IMR-90 (cell line): ENCODE measurements around the gene COL18A1. TPM values are rescaled to one million over a fixed set of nuclear protein-coding genes. Genes with fewer than 3 reads are reported as not detected.

Experiments
- ATAC-seq: fragments of 200-7000 bp; cut with Tn5 transposase; 2 replicates; pipeline ENCODE4 v1.9.1; 2020; ENCODE audit warnings: low read depth, mild to moderate bottlenecking, moderate library complexity
- BruUV-seq: library from RNA; stranded (reverse); fragments of 400-500 nt; replicated peaks from 2 replicates; lab custom pipeline; 2021; lab: Mats Ljungman, UMichigan
- CTCF ChIA-PET: fragments of 300-600 bp; formaldehyde crosslinking; extraction: SDS; loops from one replicate; lab custom pipeline; 2021; ENCODE audit warnings: antibody characterized with exemption; lab: Yijun Ruan, JAX
- POLR2A ChIA-PET: fragments of 300-600 bp; sonication (Branson Sonifier 250); formaldehyde crosslinking; loops from one replicate; lab custom pipeline; 2022; ENCODE audit warnings: antibody characterized with exemption; ENCODE audit not compliant: unreplicated experiment; lab: Charles Lee
- DNase-seq: peaks from one replicate; pipeline ENCODE4 v3.0.0; 2013
- H2AFZ ChIP-seq: replicated peaks from 2 replicates; pipeline ENCODE3; 2013; ENCODE audit warnings: low read length, mild to moderate bottlenecking; ENCODE audit not compliant: poor library complexity
- H2AK5ac ChIP-seq: 2 replicates; pipeline ENCODE4 v1.6.1; 2013; ENCODE audit warnings: low read depth, low read length, inconsistent platforms
- H2AK9ac ChIP-seq: replicated peaks from 2 replicates; pipeline ENCODE3; 2013; ENCODE audit warnings: mild to moderate bottlenecking, low read depth, low read length, moderate library complexity; ENCODE audit not compliant: poor library complexity
- H2BK120ac ChIP-seq: 2 replicates; pipeline ENCODE4 v1.6.1; 2013; ENCODE audit warnings: low read depth, low read length, inconsistent platforms
- H2BK15ac ChIP-seq: 3 replicates; pipeline ENCODE4 v1.6.1; 2013; ENCODE audit warnings: low read depth, low read length, inconsistent platforms
- H2BK20ac ChIP-seq: 2 replicates; pipeline ENCODE4 v1.6.1; 2013; ENCODE audit warnings: low read depth, mild to moderate bottlenecking, inconsistent platforms, low read length, moderate library complexity
- H2BK5ac ChIP-seq: 2 replicates; pipeline ENCODE4 v1.6.1; 2013; ENCODE audit warnings: mild to moderate bottlenecking, low read depth, low read length, inconsistent platforms; ENCODE audit not compliant: poor library complexity, severe bottlenecking
- H3K14ac ChIP-seq: replicated peaks from 2 replicates; pipeline ENCODE4 v1.6.1; 2013; ENCODE audit warnings: low read depth, low read length, inconsistent platforms
- H3K18ac ChIP-seq: 2 replicates; pipeline ENCODE4 v1.6.1; 2013; ENCODE audit warnings: low read depth, low read length, control low read depth
- H3K23ac ChIP-seq: 2 replicates; pipeline ENCODE4 v1.6.1; 2013; ENCODE audit warnings: low read depth, low read length, inconsistent platforms
- H3K27ac ChIP-seq: 2 replicates; pipeline ENCODE4 v1.5.1; 2013; ENCODE audit warnings: mild to moderate bottlenecking, control low read depth, low read length; ENCODE audit not compliant: insufficient read depth
- H3K27me3 ChIP-seq: 2 replicates; pipeline ENCODE4 v1.6.1; 2013; ENCODE audit warnings: low read length; ENCODE audit not compliant: control insufficient read depth, insufficient read depth
- H3K36me3 ChIP-seq: 2 replicates; pipeline ENCODE4 v1.6.1; 2013; ENCODE audit warnings: low read length, mixed read lengths; ENCODE audit not compliant: control insufficient read depth, insufficient read depth
- H3K4ac ChIP-seq: 2 replicates; pipeline ENCODE4 v1.6.1; 2013; ENCODE audit warnings: low read depth, low read length, inconsistent platforms
- H3K4me1 ChIP-seq: 2 replicates; pipeline ENCODE4 v1.6.1; 2013; ENCODE audit warnings: low read length, mixed read lengths; ENCODE audit not compliant: control insufficient read depth, insufficient read depth
- H3K4me2 ChIP-seq: 2 replicates; pipeline ENCODE4 v1.6.1; 2013; ENCODE audit warnings: low read depth, mild to moderate bottlenecking, control low read depth, low read length, moderate library complexity
- H3K4me3 ChIP-seq: 2 replicates; pipeline ENCODE4 v1.5.1; 2013; ENCODE audit warnings: low read depth, mild to moderate bottlenecking, control low read depth, low read length, moderate library complexity; ENCODE audit not compliant: insufficient read depth
- H3K56ac ChIP-seq: 2 replicates; pipeline ENCODE4 v1.6.1; 2013; ENCODE audit warnings: low read length, inconsistent platforms; ENCODE audit not compliant: insufficient read depth; ENCODE audit errors: extremely low read depth
- H3K79me1 ChIP-seq, 2 experiments: 2 replicates each; pipeline ENCODE4 v1.6.1; 2013; ENCODE audit warnings: low read length in 2 of 2, inconsistent platforms in 1 of 2, low read depth in 1 of 2
- H3K9ac ChIP-seq: 2 replicates; pipeline ENCODE4 v1.6.1; 2013; ENCODE audit warnings: low read depth, low read length, control low read depth
- H3K9me1 ChIP-seq: 2 replicates; pipeline ENCODE4 v1.6.1; 2013; ENCODE audit warnings: low read length, inconsistent platforms; ENCODE audit not compliant: insufficient read depth
- H3K9me3 ChIP-seq: 2 replicates; pipeline ENCODE4 v1.6.1; 2013; ENCODE audit warnings: low read length; ENCODE audit not compliant: control insufficient read depth, insufficient read depth
- H4K20me1 ChIP-seq: 2 replicates; pipeline ENCODE4 v1.6.1; 2013; ENCODE audit warnings: low read length, inconsistent platforms; ENCODE audit not compliant: insufficient read depth
- H4K5ac ChIP-seq: 2 replicates; pipeline ENCODE4 v1.6.1; 2013; ENCODE audit warnings: mild to moderate bottlenecking, low read depth, low read length, control low read depth
- H4K8ac ChIP-seq, 2 experiments: 2 replicates each; pipeline ENCODE4 v1.6.1; 2013; ENCODE audit warnings: low read depth in 2 of 2, low read length in 2 of 2, control low read depth in 1 of 2, inconsistent platforms in 1 of 2
- H4K91ac ChIP-seq: 2 replicates; pipeline ENCODE4 v1.6.1; 2013; ENCODE audit warnings: low read depth, low read length, inconsistent platforms; ENCODE audit not compliant: insufficient read depth
- ELK1 ChIP-seq: fragments of 150-350 bp; IDR thresholded peaks from 2 replicates; pipeline ENCODE4 v1.6.1; 2016; ENCODE audit warnings: low read depth, mild to moderate bottlenecking, low read length, moderate library complexity, borderline replicate concordance
- MAFK ChIP-seq: IDR thresholded peaks from 2 replicates; pipeline ENCODE4 v1.6.1; 2012; ENCODE audit warnings: low read depth, low read length, improper control_type of control experiment
- WGBS, 2 experiments: methylation state at CpG; one replicate each; pipeline versions ENCODE4 v1.1.5 to v1.1.7; 2013; ENCODE audit warnings: missing lambda C conversion rate in 2 of 2; ENCODE audit not compliant: insufficient read length in 1 of 2; ENCODE audit errors: extremely low coverage in 2 of 2; 5-methylcytosine and 5-hydroxymethylcytosine counted together
- dilution Hi-C: fragments of 300-500 bp; cut with HindIII; formaldehyde crosslinking; loops from one replicate; pipeline ENCODE4 v1.14.3; 2018; ENCODE audit warnings: low sequenced_read_pairs; ENCODE audit not compliant: unreplicated experiment
- in situ Hi-C: fragments of 300-500 bp; cut with MboI; formaldehyde crosslinking; loops from 3 replicates; pipeline ENCODE4 v1.14.3; 2019; ENCODE audit warnings: low sequenced_read_pairs, inconsistent platforms, mixed read lengths
- intact Hi-C: fragments of 100-400 bp; cut with micrococcal nuclease; formaldehyde crosslinking; loops from 2 replicates; pipeline ENCODE4 v1.10.0; 2022
- polyA plus RNA-seq, 3 experiments: library from polyadenylated mRNA; depleted of rRNA; stranded (reverse); fragments of >200 nt; gene quantifications; 2 replicates each; pipeline ENCODE4 v1.2.3, GENCODE V29; 2012; ENCODE audit warnings: low replicate concordance in 1 of 3
- total RNA-seq: library from RNA; depleted of rRNA; stranded (reverse); fragments of >200 nt; gene quantifications from 2 replicates; pipeline ENCODE4 v1.2.3, GENCODE V29; 2012
- TF ChIP-seq, protein P1 (sequence below): fragments of 150-350 bp; IDR thresholded peaks from 2 replicates; pipeline ENCODE4 v1.6.1; 2017; ENCODE audit warnings: mild to moderate bottlenecking, antibody characterized with exemption, low read length, low read depth

COL18A1 gene
- total and polyA plus RNA-seq, 2 of the 4 experiments (the other 2 are of a cell fraction): 4.3 to 46.7 TPM

GRCh38 chr21:45408801-45409261 is 3.9 kb downstream of the COL18A1 start:
- TF ChIP-seq MAFK (no peak), ELK1 (no peak)
- TF ChIP-seq, protein P1, sequence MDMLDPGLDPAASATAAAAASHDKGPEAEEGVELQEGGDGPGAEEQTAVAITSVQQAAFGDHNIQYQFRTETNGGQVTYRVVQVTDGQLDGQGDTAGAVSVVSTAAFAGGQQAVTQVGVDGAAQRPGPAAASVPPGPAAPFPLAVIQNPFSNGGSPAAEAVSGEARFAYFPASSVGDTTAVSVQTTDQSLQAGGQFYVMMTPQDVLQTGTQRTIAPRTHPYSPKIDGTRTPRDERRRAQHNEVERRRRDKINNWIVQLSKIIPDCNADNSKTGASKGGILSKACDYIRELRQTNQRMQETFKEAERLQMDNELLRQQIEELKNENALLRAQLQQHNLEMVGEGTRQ: no peak
- H2AK5ac ChIP-seq: no peak overlapping the region
- H4K91ac ChIP-seq: no peak overlapping the region
- H3K9me3 ChIP-seq: no peaks in the 10 kb centered on the region
- H3K79me1 ChIP-seq: peaks cover 23 to 71% of the 10 kb centered on the region in 2 experiments
- H2BK120ac ChIP-seq: no peak overlapping the region
- no TSS peak for BruUV-seq
- DNase-seq (no peak), ATAC-seq (no peak)
- no peak overlapping the region for H3K14ac ChIP-seq
- peaks cover 78% of the 10 kb centered on the region for H4K20me1 ChIP-seq
- ChIA-PET POLR2A (no interaction called here), CTCF (no interaction called here)
- H3K56ac ChIP-seq: no peak overlapping the region
- WGBS, 2 experiments: 100% methylated on average over 6 of the region's 9 CpGs; no CpG with 5 or more reads in 1 of the 2 experiments
- no peak overlapping the region for H3K18ac ChIP-seq
- H3K4me1 ChIP-seq: peaks cover 25% of the 10 kb centered on the region
- H3K9me1 ChIP-seq: peaks cover 14% of the 10 kb centered on the region
- H3K9ac ChIP-seq: no peak overlapping the region
- in situ Hi-C loops (no loop called here), dilution Hi-C loops (no loop called here), intact Hi-C loops (no loop called here)
- no peak overlapping the region for H3K4me3 ChIP-seq
- no peak overlapping the region for H3K27ac ChIP-seq
- H3K36me3 ChIP-seq: peaks cover 2% of the 10 kb centered on the region
- no peak overlapping the region for H3K4me2 ChIP-seq
- no peak overlapping the region for H2BK5ac ChIP-seq
- H2BK15ac ChIP-seq: no peak overlapping the region
- no peak overlapping the region for H3K4ac ChIP-seq
- no peak overlapping the region for H4K5ac ChIP-seq
- no peak overlapping the region for H2AK9ac ChIP-seq
- H4K8ac ChIP-seq: no peak overlapping the region
- H3K23ac ChIP-seq: no peak overlapping the region
- H2BK20ac ChIP-seq: no peak overlapping the region
- H2AFZ ChIP-seq: no peak overlapping the region
- no peaks in the 10 kb centered on the region for H3K27me3 ChIP-seq
